Measurements from ENCODE around the gene POLA1. TPM values are rescaled to one million over a fixed set of nuclear protein-coding genes. Genes with fewer than 3 reads are reported as not detected.

POLA1 gene
- total RNA-seq, 1 donor from 2014 or later, result 18.7 TPM

GRCh38 chrX:25014366-25014838, 320.7 kb downstream of the POLA1 start:
- Mint-ChIP-seq H3K4me3 (peak overlapping the region; percentile 63), H3K27ac (no peak overlapping the region), H3K27me3 (peaks cover 27% of the 10 kb centered on the region), H3K4me1 (peaks cover 15% of the 10 kb centered on the region), H3K9me3 (no peaks in the 10 kb centered on the region), H3K36me3 (ENCODE audit: low read depth) (no peaks in the 10 kb centered on the region)
- CTCF ChIA-PET, result no interaction called here
- TF ChIP-seq CTCF (IDR thresholded peaks at IDR 0.05), result no peak
- DNase-seq, result no peak
- intact Hi-C loops (cut with micrococcal nuclease), result no loop called here
- POLR2A ChIA-PET, result no interaction called here
- ATAC-seq (ENCODE audit: low read depth), result no peak

GRCh38 chrX:25015486-25016360, 322.0 kb downstream of the POLA1 start, which contains the start of gene ARX:
ARX (minus strand) TSS chrX:25015965; CDS start chrX:25015737, 228 bp downstream.
- peaks cover 21% of the 10 kb centered on the region for H3K27me3 Mint-ChIP-seq
- no peaks in the 10 kb centered on the region for H3K36me3 Mint-ChIP-seq (ENCODE audit: low read depth)
- no peak for DNase-seq
- intact Hi-C loops (cut with micrococcal nuclease), result no loop called here
- H3K4me3 Mint-ChIP-seq, result no peak within 1 kb of the TSS
- POLR2A ChIA-PET, result no interaction called here
- peaks cover 19% of the 10 kb centered on the region for H3K4me1 Mint-ChIP-seq
- no peaks in the 10 kb centered on the region for H3K9me3 Mint-ChIP-seq
- peak; percentile 31 for ATAC-seq (ENCODE audit: low read depth)
- CTCF ChIA-PET, result no interaction called here
- TF ChIP-seq CTCF (IDR thresholded peaks at IDR 0.05), result no peak
- H3K27ac Mint-ChIP-seq, result no peak within 1 kb of the TSS

DNA sequence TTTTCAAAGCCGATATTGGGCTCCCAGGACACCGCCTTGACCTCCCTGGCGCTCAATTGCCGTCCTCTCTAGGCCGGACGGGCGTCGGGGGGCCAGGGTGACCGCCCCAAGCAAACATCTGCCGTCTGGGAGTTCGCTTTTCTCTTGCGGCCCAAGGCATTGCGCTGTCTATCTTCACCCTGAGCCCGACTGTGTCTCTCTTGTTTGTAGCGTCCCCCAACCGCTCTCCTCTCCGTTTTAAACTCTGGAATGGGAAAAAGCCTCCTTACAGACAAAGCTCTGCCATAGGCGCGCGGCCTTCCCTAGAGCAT, 322.6 kb downstream of the POLA1 start:
- Mint-ChIP-seq H3K4me1 (peaks cover 23% of the 10 kb centered on the region), H3K9me3 (no peaks in the 10 kb centered on the region), H3K27ac (no peak overlapping the region), H3K27me3 (peaks cover 20% of the 10 kb centered on the region), H3K36me3 (ENCODE audit: low read depth) (no peaks in the 10 kb centered on the region), H3K4me3 (no peak overlapping the region)
- no peak for DNase-seq
- ChIA-PET CTCF (no interaction called here), POLR2A (no interaction called here)
- no peak for ATAC-seq (ENCODE audit: low read depth)
- intact Hi-C loops (cut with micrococcal nuclease), result no loop called here
- no peak for TF ChIP-seq CTCF (IDR thresholded peaks at IDR 0.05)

- Mint-ChIP-seq H3K27me3 (peaks cover 28% of the 10 kb centered on the region), H3K9me3 (no peaks in the 10 kb centered on the region), H3K4me1 (peaks cover 29% of the 10 kb centered on the region), H3K36me3 (ENCODE audit: low read depth) (no peaks in the 10 kb centered on the region), H3K4me3 (no peak overlapping the region), H3K27ac (no peak overlapping the region)
- intact Hi-C loops (cut with micrococcal nuclease), result no loop called here
- ATAC-seq (ENCODE audit: low read depth), result no peak
- no peak for TF ChIP-seq CTCF (IDR thresholded peaks at IDR 0.05)
- no peak for DNase-seq
- ChIA-PET POLR2A (no interaction called here), CTCF (no interaction called here)
Measured at GRCh38 chrX:25016938-25017598, 323.4 kb downstream of the POLA1 start.

- H3K4me3 Mint-ChIP-seq, result no peak overlapping the region
- ChIA-PET CTCF (no interaction called here), POLR2A (no interaction called here)
- ATAC-seq (ENCODE audit: low read depth) (no peak), DNase-seq (no peak)
- no peaks in the 10 kb centered on the region for H3K36me3 Mint-ChIP-seq (ENCODE audit: low read depth)
- H3K27ac Mint-ChIP-seq, result no peak overlapping the region
- H3K9me3 Mint-ChIP-seq, result no peaks in the 10 kb centered on the region
- TF ChIP-seq CTCF (IDR thresholded peaks at IDR 0.05), result no peak
- H3K4me1 Mint-ChIP-seq, result peaks cover 27% of the 10 kb centered on the region
- H3K27me3 Mint-ChIP-seq, result peaks cover 29% of the 10 kb centered on the region
- intact Hi-C loops (cut with micrococcal nuclease), result no loop called here
Measured at GRCh38 chrX:25017667-25018247, 324.0 kb downstream of the POLA1 start.
